ENCODE results near the gene TAS2R9. TPM values are rescaled to one million over a fixed set of nuclear protein-coding genes. Genes with fewer than 3 reads are reported as not detected.

Gene TAS2R9
- total RNA-seq, 1 experiment from 2014 or later, result not detected

- Histone ChIP-seq H3K27me3 (replicated peaks; ENCODE audit: control insufficient read depth, insufficient read depth, low read length) (no peaks in the 10 kb centered on the region), H3K36me3 (ENCODE audit: control insufficient read depth, insufficient read depth, low read length) (no peaks in the 10 kb centered on the region), H3K4me3 (ENCODE audit: low read depth, low read length) (no peak overlapping the region), H3K4me1 (0 out of 2 replicates have a peak, but pooled peaks cover 5% of the 10 kb centered on the region), H3K9me3 (no peaks in the 10 kb centered on the region; the same call in 1 of the 2 replicates)
- CTCF ChIA-PET, result no interaction called here
- Mint-ChIP-seq H3K27ac (ENCODE audit: unreplicated experiment) (no peak overlapping the region), H3K27me3 (ENCODE audit: insufficient read depth, unreplicated experiment) (no peaks in the 10 kb centered on the region), H3K4me1 (ENCODE audit: low read depth, unreplicated experiment) (no peaks in the 10 kb centered on the region), H3K36me3 (ENCODE audit: insufficient read depth, unreplicated experiment) (no peaks in the 10 kb centered on the region), H3K4me3 (ENCODE audit: unreplicated experiment) (no peak overlapping the region), H3K9me3 (ENCODE audit: unreplicated experiment) (peaks cover 4% of the 10 kb centered on the region)
- POLR2A ChIA-PET, result no interaction called here
- DNase-seq, result no peak
- no peak for TF ChIP-seq CTCF (IDR thresholded peaks at IDR 0.05; ENCODE audit: insufficient read depth in 1 of 2, low read depth in 1 of 2, low read length in 1 of 2, severe bottlenecking in 1 of 2, unreplicated experiment in 1 of 2)
- intact Hi-C loops (cut with micrococcal nuclease; ENCODE audit: unreplicated experiment), result no loop called here
- BruUV-seq (replicated peaks), result no TSS peak
Observed at GRCh38 chr12:10842862-10843261, 32.9 kb upstream of the TAS2R9 start.

GRCh38 chr12:10838461-10838860, 28.5 kb upstream of the TAS2R9 start:
- TF ChIP-seq CTCF (IDR thresholded peaks at IDR 0.05; ENCODE audit: insufficient read depth in 1 of 2, low read depth in 1 of 2, low read length in 1 of 2, severe bottlenecking in 1 of 2, unreplicated experiment in 1 of 2), result no peak
- Histone ChIP-seq H3K36me3 (ENCODE audit: control insufficient read depth, insufficient read depth, low read length) (no peaks in the 10 kb centered on the region), H3K4me1 (peaks cover 16% of the 10 kb centered on the region), H3K4me3 (ENCODE audit: low read depth, low read length) (no peak overlapping the region), H3K27me3 (replicated peaks; ENCODE audit: control insufficient read depth, insufficient read depth, low read length) (no peaks in the 10 kb centered on the region), H3K9me3 (peaks cover 7% of the 10 kb centered on the region)
- Mint-ChIP-seq H3K27me3 (ENCODE audit: insufficient read depth, unreplicated experiment) (no peaks in the 10 kb centered on the region), H3K9me3 (ENCODE audit: unreplicated experiment) (peaks cover 26% of the 10 kb centered on the region), H3K4me1 (ENCODE audit: low read depth, unreplicated experiment) (peaks cover 19% of the 10 kb centered on the region), H3K27ac (ENCODE audit: unreplicated experiment) (no peak overlapping the region), H3K36me3 (ENCODE audit: insufficient read depth, unreplicated experiment) (no peaks in the 10 kb centered on the region), H3K4me3 (ENCODE audit: unreplicated experiment) (no peak overlapping the region)
- CTCF ChIA-PET, result no interaction called here
- no TSS peak for BruUV-seq (replicated peaks)
- DNase-seq, result no peak
- POLR2A ChIA-PET, result no interaction called here
- intact Hi-C loops (cut with micrococcal nuclease; ENCODE audit: unreplicated experiment), result no loop called here

GRCh38 chr12:10829994-10830393, 20.0 kb upstream of the TAS2R9 start:
- Mint-ChIP-seq H3K9me3 (ENCODE audit: unreplicated experiment) (no peaks in the 10 kb centered on the region), H3K4me3 (ENCODE audit: unreplicated experiment) (no peak overlapping the region), H3K27me3 (ENCODE audit: insufficient read depth, unreplicated experiment) (no peaks in the 10 kb centered on the region), H3K4me1 (ENCODE audit: low read depth, unreplicated experiment) (no peaks in the 10 kb centered on the region), H3K36me3 (ENCODE audit: insufficient read depth, unreplicated experiment) (no peaks in the 10 kb centered on the region), H3K27ac (ENCODE audit: unreplicated experiment) (no peak overlapping the region)
- no peaks in the 10 kb centered on the region for H3K36me3 ChIP-seq (ENCODE audit: control insufficient read depth, insufficient read depth, low read length)
- no peak for TF ChIP-seq CTCF (IDR thresholded peaks at IDR 0.05; ENCODE audit: insufficient read depth in 1 of 2, low read depth in 1 of 2, low read length in 1 of 2, severe bottlenecking in 1 of 2, unreplicated experiment in 1 of 2)
- H3K4me3 ChIP-seq (ENCODE audit: low read depth, low read length), result no peak overlapping the region
- no peaks in the 10 kb centered on the region for H3K4me1 ChIP-seq
- POLR2A ChIA-PET, result no interaction called here
- no peak for DNase-seq
- intact Hi-C loops (cut with micrococcal nuclease; ENCODE audit: unreplicated experiment), result no loop called here
- CTCF ChIA-PET, result no interaction called here
- H3K9me3 ChIP-seq, result no peaks in the 10 kb centered on the region
- H3K27me3 ChIP-seq (replicated peaks; ENCODE audit: control insufficient read depth, insufficient read depth, low read length), result no peaks in the 10 kb centered on the region
- BruUV-seq (replicated peaks), result no TSS peak

Data from Caco-2 (cell line).